ENCODE data around the gene HMOX1.

GRCh38 chr22:35386670-35387288, 5.9 kb downstream of the HMOX1 start:
- TF ChIP-seq CTCF (IDR thresholded peaks at IDR 0.05) (no peak), POLR2AphosphoS5 (IDR thresholded peaks at IDR 0.05) (no peak)

Measured in suprapubic skin (tissue), 3 donors.